Endothelial cell of hepatic sinusoid (primary cell): ENCODE data around the gene ARL4C.

Experiments used
- in situ Hi-C: cut with HindIII; loops from 2 replicates; pipeline ENCODE4 v1.10.0; 2017; ENCODE audit warnings: low sequenced_read_pairs

ARL4C gene

DNA sequence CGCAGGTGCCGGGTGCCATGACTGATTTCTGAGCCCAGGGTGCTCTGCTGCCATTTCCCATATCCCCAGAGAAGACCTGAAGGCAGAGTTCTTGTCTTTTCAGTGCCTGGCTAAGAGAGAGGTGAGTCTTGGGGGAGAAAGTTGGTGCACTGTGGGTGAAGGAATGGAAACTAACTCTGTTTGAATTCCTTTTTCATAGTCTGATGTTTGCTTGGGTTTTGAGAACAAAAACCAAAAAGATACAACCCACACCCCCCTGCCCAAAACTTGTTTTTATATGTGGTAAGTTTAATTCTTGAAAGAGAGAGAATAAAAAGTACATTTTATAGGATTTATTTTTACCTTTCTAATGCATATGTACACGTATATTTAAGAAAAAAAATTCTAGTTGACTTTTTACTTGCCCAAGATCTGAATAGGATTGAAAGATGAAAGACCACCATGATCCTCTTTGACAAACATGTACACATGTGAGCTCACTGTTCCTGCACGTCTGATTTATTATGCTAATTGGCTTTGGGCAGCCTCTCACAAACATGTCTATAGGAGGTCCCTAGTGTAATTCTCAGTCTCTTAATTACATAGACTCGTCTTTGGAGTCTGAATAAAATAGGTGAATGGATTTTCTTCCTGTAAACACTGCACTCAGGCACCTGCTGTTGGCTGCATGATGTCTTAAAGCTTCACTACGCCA, 46.3 kb downstream of the ARL4C start:
- in situ Hi-C loops = loop anchor here (10.0 kb wide), 1 partner anchor 186 kb away; no protein-coding TSS in a partner anchor

DNA sequence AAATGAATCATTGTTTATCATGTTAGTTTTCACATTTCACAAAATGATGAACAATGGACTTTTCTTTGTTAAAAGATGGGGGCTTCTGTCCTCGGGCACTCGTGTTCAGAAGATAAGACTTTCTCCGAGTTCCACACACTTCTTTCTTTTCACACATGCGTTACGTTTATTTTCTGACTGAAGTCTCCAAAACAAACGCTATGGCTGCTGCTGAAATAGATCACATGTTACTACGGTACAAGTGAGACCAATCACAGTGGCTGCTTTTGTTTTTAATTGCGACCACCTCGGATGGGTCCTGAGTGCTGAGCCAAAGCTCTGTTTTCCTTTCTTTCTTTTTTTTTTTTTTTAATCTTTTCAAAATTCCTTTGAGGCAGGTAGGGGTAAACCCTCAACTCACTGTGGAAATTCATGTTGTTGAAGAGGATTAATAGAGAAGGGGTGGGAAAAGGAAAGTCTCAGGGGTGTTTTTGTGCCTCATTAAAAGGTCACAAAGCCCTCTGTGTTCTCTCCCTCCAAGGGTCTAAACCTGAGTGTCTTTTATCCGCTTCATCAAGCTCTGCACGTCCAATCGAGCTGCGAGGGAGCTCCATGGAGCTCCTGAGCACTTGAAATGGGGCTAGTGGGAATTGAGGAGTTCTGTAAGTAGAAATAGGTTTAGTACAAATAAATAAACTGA, 48.2 kb downstream of the ARL4C start:
- in situ Hi-C loops = loop anchor here (5.0 kb wide), 1 partner anchor 104 kb away; no protein-coding TSS in a partner anchor

DNA sequence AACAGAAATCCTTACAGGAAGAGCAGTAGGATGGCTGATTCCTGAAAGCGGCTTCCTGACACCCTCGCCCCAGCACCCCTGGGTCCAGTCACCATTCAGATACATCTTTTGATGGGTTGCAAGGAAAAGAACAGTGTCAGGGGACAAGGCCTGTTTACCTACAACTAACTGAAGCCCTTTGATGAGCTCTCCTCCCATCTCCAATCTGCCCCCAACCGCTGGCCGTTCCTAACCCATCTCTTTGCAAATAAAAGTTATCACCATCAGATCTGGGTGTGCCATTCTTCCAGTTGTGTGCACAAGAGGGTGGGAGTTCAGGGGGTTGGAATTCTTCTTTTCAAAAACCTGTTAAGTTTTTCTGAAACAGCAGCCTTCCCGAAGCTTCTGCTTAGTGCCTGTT, 48.9 kb downstream of the ARL4C start:
- in situ Hi-C loops = loop anchor here (5.0 kb wide), 1 partner anchor 104 kb away; no protein-coding TSS in a partner anchor

DNA sequence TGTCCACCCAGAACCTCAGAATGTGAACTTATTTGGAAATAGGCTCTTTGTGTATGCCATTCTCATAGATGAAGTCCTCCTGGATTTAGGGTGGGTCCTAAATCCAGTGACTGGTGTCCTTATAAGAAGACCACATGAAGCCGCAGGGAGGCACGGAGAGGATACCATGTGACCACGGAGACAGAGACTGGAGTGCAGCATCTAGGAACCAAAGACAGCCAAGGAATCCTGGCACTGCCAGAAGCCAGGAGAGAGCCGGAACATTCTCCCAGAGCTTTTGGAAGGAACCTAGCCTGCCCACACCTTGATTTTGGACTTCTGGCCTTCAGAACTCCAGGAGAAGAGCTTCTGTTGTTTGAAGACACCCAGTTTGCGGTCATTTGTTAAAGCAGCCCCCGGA, 49.7 kb downstream of the ARL4C start:
- in situ Hi-C loops = loop anchor here (5.0 kb wide), 1 partner anchor 105 kb away; no protein-coding TSS in a partner anchor

DNA sequence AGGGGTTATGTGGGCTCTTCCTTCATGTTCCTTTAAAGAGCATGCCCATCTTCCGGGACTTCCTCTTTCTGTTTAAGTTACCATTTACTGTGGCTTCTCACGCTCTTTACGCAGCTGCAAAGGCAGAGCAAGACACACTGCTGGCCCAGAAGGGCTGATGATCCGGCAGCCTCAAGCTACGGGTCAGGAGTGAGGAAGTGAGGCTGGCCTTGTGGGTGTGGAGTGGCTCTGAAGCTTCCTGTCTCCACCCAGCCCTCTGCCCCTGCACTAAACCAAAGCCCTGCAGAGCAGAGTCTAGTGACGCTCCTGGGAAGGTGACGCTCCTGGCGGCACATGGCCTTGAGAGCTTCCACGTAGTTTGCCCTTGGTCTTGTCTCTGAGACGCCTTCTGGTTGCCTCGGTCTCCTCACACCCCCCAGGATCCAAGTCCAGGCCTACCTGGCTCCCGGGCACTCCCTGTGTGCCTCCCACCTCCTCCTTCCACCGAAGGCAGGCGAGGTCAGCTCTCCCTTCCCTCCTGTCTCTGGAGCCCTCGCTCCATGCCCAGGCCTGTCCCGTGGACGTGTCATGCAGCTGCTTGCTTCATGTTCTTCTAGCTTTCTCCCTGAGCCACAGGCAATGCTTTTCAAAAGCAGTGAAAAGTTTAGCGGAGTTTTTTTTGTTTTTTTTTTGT, 50.3 kb downstream of the ARL4C start:
- in situ Hi-C loops = loop anchor here (5.0 kb wide), 1 partner anchor 106 kb away; no protein-coding TSS in a partner anchor

DNA sequence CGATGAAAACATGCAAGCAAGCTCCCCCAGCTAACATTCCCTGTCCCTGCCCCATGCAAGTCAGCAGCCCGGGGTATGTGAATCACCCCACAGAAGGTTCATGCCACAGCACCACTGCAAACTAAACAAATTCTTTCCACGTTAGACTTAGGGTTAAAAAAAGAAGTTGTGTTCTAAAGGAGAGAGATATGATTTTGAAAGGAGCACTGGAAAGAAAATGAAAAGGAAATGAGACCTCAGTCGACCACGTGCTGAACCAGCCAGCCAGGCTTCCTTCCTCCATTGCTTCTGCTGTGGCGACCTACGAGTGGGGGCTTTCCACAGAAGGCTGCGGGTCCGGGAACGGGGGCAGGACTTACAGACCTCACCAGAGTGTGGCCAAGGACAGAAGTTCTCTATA, 52.0 kb downstream of the ARL4C start:
- in situ Hi-C loops = loop anchor here (5.0 kb wide), 1 partner anchor 107 kb away; no protein-coding TSS in a partner anchor

DNA sequence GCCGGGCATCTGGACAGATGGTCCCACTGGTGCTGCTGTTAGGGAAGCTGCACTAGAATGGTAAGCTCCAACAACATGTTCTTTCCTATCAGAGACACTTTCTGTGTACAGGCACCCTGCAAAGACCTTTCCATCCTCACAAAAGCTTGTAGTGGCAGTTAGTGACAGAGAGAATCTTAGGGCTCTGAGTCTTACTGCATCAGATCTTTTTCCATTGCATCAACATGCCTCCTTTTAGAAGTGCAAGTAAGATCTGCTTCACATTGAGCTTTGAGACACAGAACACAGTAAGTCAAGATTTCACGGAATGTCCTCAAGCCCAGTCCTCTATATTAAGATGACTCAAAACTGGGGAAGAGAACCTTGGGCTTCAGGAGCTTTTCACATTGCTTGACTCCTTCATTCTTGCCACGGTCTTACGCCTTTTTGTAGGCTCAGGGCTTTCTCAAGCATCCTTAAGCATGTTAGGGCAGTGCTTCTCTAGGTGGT, 52.6 kb downstream of the ARL4C start:
- in situ Hi-C loops = no loop called here
